ENCODE results near the gene KCTD16. TPM values are rescaled to one million over a fixed set of nuclear protein-coding genes. Genes with fewer than 3 reads are reported as not detected.

The KCTD16 gene
- total and polyA plus RNA-seq, 2 donors (not counting 1 experiment from before 2014, with no cell fraction given) = not detected

DNA sequence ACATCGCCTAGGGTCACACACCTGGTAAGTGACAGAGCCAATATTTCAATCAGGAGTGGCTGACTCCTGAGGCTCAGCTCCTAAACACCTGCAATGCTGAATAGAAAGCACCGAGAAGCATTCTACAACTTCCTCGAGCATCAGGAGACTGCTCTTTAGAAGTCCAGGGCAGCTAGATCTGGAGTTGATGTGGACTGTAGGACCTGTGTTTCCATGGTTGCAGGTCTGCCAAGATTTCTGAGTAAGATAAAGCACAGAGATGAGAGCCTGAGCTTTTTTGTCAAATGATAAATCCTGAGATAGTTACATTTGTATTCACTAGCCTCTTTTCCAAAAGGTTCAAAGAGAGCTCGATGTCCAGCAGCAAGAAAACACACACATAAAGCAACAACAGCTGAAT, 44.0 kb upstream of the KCTD16 start:
- POLR2A ChIA-PET = no interaction called here
- Mint-ChIP-seq H3K27me3 (peaks cover 9% of the 10 kb centered on the region), H3K9me3 (ENCODE audit: insufficient read depth) (no peaks in the 10 kb centered on the region), H3K27ac (no peak overlapping the region), H3K4me1 (no peaks in the 10 kb centered on the region), H3K4me3 (no peak overlapping the region)
- H3K9me3 ChIP-seq (ENCODE audit: control extremely low read depth in 1 of 3, control insufficient read depth in 2 of 3, insufficient read depth in 1 of 3, low read length in 2 of 3) = no peaks in the 10 kb centered on the region
- no peak overlapping the region for H2AFZ ChIP-seq (ENCODE audit: insufficient read depth, low read depth, low read length, poor library complexity, severe bottlenecking)
- no peak for TF ChIP-seq EZH2 (IDR thresholded peaks at IDR 0.05; ENCODE audit: borderline replicate concordance, insufficient read depth, low read depth, low read length, poor library complexity, severe bottlenecking)
- TF ChIP-seq, protein P1, sequence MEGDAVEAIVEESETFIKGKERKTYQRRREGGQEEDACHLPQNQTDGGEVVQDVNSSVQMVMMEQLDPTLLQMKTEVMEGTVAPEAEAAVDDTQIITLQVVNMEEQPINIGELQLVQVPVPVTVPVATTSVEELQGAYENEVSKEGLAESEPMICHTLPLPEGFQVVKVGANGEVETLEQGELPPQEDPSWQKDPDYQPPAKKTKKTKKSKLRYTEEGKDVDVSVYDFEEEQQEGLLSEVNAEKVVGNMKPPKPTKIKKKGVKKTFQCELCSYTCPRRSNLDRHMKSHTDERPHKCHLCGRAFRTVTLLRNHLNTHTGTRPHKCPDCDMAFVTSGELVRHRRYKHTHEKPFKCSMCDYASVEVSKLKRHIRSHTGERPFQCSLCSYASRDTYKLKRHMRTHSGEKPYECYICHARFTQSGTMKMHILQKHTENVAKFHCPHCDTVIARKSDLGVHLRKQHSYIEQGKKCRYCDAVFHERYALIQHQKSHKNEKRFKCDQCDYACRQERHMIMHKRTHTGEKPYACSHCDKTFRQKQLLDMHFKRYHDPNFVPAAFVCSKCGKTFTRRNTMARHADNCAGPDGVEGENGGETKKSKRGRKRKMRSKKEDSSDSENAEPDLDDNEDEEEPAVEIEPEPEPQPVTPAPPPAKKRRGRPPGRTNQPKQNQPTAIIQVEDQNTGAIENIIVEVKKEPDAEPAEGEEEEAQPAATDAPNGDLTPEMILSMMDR (IDR thresholded peaks at IDR 0.05) = no peak
- H3K36me3 ChIP-seq (replicated peaks in 1 of 2; ENCODE audit: control extremely low read depth in 1 of 2, control insufficient read depth in 1 of 2, extremely low read depth in 1 of 2, insufficient read depth in 2 of 2, low read length in 1 of 2) = no peaks in the 10 kb centered on the region
- ATAC-seq (ENCODE audit: low read depth) (no peak), DNase-seq (no peak)
- H3K27me3 ChIP-seq (replicated peaks in 1 of 4; ENCODE audit: control extremely low read depth in 1 of 4, control insufficient read depth in 3 of 4, insufficient read depth in 4 of 4, low read length in 3 of 4) = peaks cover 0 to 3% (median 0%) of the 10 kb centered on the region in 4 experiments
- CTCF ChIA-PET = interaction anchor here (0.7 kb wide), 1 partner anchor 359 kb away, joined by 3 read pairs; no protein-coding TSS in a partner anchor
- H4K20me1 ChIP-seq (ENCODE audit: control insufficient read depth, insufficient read depth, low read length, poor library complexity, severe bottlenecking) = no peaks in the 10 kb centered on the region
- H3K27ac ChIP-seq (ENCODE audit: low read length in 2 of 2) = no peak overlapping the region
- H3K9ac ChIP-seq (ENCODE audit: low read length) = no peak overlapping the region
- H3K4me2 ChIP-seq (replicated peaks; ENCODE audit: low read depth, low read length, poor library complexity, severe bottlenecking) = no peak overlapping the region
- H3K4me1 ChIP-seq (ENCODE audit: control insufficient read depth in 2 of 2, insufficient read depth in 2 of 2, low read length in 2 of 2) = no peaks in the 10 kb centered on the region
- H3K79me2 ChIP-seq (ENCODE audit: control insufficient read depth, insufficient read depth, low read length) = no peaks in the 10 kb centered on the region
- intact Hi-C loops (cut with micrococcal nuclease) = no loop called here
- H3K4me3 ChIP-seq (ENCODE audit: control extremely low read depth in 1 of 5, extremely low read depth in 1 of 5, insufficient read depth in 1 of 5, low read depth in 2 of 5, low read length in 4 of 5) = no peak overlapping the region
- 97% methylated on average over 3 of the region's 4 CpGs for WGBS (ENCODE audit: insufficient coverage)

DNA sequence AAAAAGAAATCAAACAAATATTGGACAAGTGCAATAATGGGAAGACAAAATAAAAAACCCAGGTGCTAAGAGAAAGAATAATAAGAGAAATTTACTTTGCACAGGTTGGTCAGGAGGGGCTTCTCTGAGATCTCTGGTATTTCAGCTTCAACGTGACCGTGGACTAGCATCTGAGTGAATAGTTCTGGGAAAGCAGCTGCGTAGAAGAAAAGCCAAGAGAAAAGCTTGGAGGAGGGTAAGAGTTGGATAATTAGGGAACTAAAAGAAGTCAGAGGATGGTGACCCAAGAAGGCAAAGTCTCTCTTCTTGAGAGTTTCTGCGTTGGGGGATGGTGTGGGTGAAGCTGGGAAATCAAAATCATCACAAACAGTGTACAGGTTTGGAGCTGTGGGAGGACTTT, 41.8 kb upstream of the KCTD16 start:
- no peaks in the 10 kb centered on the region for H3K36me3 ChIP-seq (replicated peaks in 1 of 2; ENCODE audit: control extremely low read depth in 1 of 2, control insufficient read depth in 1 of 2, extremely low read depth in 1 of 2, insufficient read depth in 2 of 2, low read length in 1 of 2)
- no peaks in the 10 kb centered on the region for H3K79me2 ChIP-seq (ENCODE audit: control insufficient read depth, insufficient read depth, low read length)
- no peak for ATAC-seq (ENCODE audit: low read depth)
- H3K27ac ChIP-seq (ENCODE audit: low read length in 2 of 2) = no peak overlapping the region
- POLR2A ChIA-PET = no interaction called here
- no peak overlapping the region for H3K4me3 ChIP-seq (ENCODE audit: control extremely low read depth in 1 of 5, extremely low read depth in 1 of 5, insufficient read depth in 1 of 5, low read depth in 2 of 5, low read length in 4 of 5)
- Mint-ChIP-seq H3K4me3 (no peak overlapping the region), H3K4me1 (no peaks in the 10 kb centered on the region), H3K27ac (no peak overlapping the region), H3K9me3 (ENCODE audit: insufficient read depth) (no peaks in the 10 kb centered on the region), H3K27me3 (peaks cover 9% of the 10 kb centered on the region)
- whole genome bisulfite sequencing (ENCODE audit: insufficient coverage) = 97% methylated on average over 3 of the region's 4 CpGs
- peaks cover 0 to 3% (median 0%) of the 10 kb centered on the region in 4 experiments for H3K27me3 ChIP-seq (replicated peaks in 1 of 4; ENCODE audit: control extremely low read depth in 1 of 4, control insufficient read depth in 3 of 4, insufficient read depth in 4 of 4, low read length in 3 of 4)
- no peak overlapping the region for H3K9ac ChIP-seq (ENCODE audit: low read length)
- H3K4me1 ChIP-seq (ENCODE audit: control insufficient read depth in 2 of 2, insufficient read depth in 2 of 2, low read length in 2 of 2) = no peaks in the 10 kb centered on the region
- H4K20me1 ChIP-seq (ENCODE audit: control insufficient read depth, insufficient read depth, low read length, poor library complexity, severe bottlenecking) = no peaks in the 10 kb centered on the region
- no peaks in the 10 kb centered on the region for H3K9me3 ChIP-seq (ENCODE audit: control extremely low read depth in 1 of 3, control insufficient read depth in 2 of 3, insufficient read depth in 1 of 3, low read length in 2 of 3)
- no peak overlapping the region for H2AFZ ChIP-seq (ENCODE audit: insufficient read depth, low read depth, low read length, poor library complexity, severe bottlenecking)
- intact Hi-C loops (cut with micrococcal nuclease) = no loop called here
- TF ChIP-seq, protein P1 (IDR thresholded peaks at IDR 0.05) = no peak
- TF ChIP-seq EZH2 (IDR thresholded peaks at IDR 0.05; ENCODE audit: borderline replicate concordance, insufficient read depth, low read depth, low read length, poor library complexity, severe bottlenecking) = no peak
- no peak overlapping the region for H3K4me2 ChIP-seq (replicated peaks; ENCODE audit: low read depth, low read length, poor library complexity, severe bottlenecking)
- DNase-seq = no peak
- CTCF ChIA-PET = interaction anchor here (0.7 kb wide), 1 partner anchor 1400 kb away, joined by 3 read pairs; no protein-coding TSS in a partner anchor
